ENCODE measurements around the gene PAPPA. TPM values are rescaled to one million over a fixed set of nuclear protein-coding genes. Genes with fewer than 3 reads are reported as not detected.

Gene PAPPA
- total and polyA plus RNA-seq, 2 of the 8 experiments (the other 6 are each of a cell fraction or from before 2014, with no cell fraction given) = 0.18 to 0.63 TPM

DNA sequence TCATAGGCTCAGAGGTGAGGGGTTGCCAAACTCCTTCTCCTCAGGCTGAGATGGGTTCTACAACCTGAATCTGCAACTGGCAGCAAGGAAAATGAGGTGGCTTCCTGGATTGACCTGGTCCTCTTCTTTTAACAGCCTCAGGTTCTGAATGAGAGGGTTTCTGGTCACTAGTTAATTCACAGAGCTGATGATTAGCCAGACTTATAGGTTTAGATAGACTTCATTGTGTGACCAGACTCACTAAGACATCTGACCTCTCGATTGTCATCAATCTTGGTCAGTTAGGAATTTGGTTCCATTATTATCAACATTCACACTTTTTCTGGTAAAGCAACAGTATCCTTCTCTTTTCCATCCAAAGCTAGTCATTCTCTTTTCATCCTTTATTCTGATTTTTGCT, 257.9 kb downstream of the PAPPA start:
- Histone ChIP-seq H2BK12ac (ENCODE audit: low read depth, low read length) (no peak overlapping the region), H3K23ac (ENCODE audit: insufficient read length) (no peak overlapping the region), H3K23me2 (ENCODE audit: low read depth, low read length) (no peaks in the 10 kb centered on the region), H3K27ac (ENCODE audit: low read depth, low read length) (no peak overlapping the region), H3K4ac (replicated peaks; ENCODE audit: insufficient read length, low read depth, low read length) (no peak overlapping the region), H4K91ac (replicated peaks; ENCODE audit: insufficient read length, low read length) (no peak overlapping the region), H3K36me3 (ENCODE audit: control insufficient read depth in 2 of 4, insufficient read depth in 4 of 4, low read length in 3 of 4) (no peaks in the 10 kb centered on the region), H3K79me2 (ENCODE audit: control insufficient read depth in 1 of 2, insufficient read depth in 2 of 2, low read length in 2 of 2) (no peaks in the 10 kb centered on the region), H3K14ac (ENCODE audit: insufficient read length) (no peak overlapping the region), H2BK5ac (ENCODE audit: low read depth, low read length) (no peak overlapping the region), H4K5ac (ENCODE audit: insufficient read length, low read depth, low read length) (no peak overlapping the region), H3K56ac (replicated peaks; ENCODE audit: insufficient read length, low read depth, low read length) (no peak overlapping the region), H2BK120ac (replicated peaks; ENCODE audit: low read depth, low read length) (no peak overlapping the region), H3K4me2 (ENCODE audit: insufficient read depth in 1 of 2, low read depth in 2 of 2, low read length in 2 of 2) (no peak overlapping the region), H4K8ac (ENCODE audit: extremely low read depth, insufficient read depth, low read length) (no peak overlapping the region), H3K79me1 (ENCODE audit: low read depth, low read length) (no peaks in the 10 kb centered on the region), H2BK15ac (ENCODE audit: low read length) (no peak overlapping the region), H3K4me1 (replicated peaks in 1 of 4; ENCODE audit: control insufficient read depth in 3 of 4, insufficient read depth in 4 of 4, low read length in 3 of 4) (no peaks in the 10 kb centered on the region), H2BK20ac (ENCODE audit: low read length) (no peak overlapping the region), H3K9me3 (ENCODE audit: insufficient read depth in 2 of 2, low read depth in 1 of 2, low read length in 1 of 2) (no peaks in the 10 kb centered on the region), H3K4me3 (ENCODE audit: extremely low read depth in 1 of 4, insufficient read depth in 2 of 4, low read depth in 3 of 4, low read length in 4 of 4) (no peak overlapping the region), H2AK5ac (ENCODE audit: low read depth, low read length) (no peak overlapping the region), H3K9ac (replicated peaks in 1 of 4; ENCODE audit: extremely low read depth in 1 of 4, low read depth in 3 of 4, low read length in 3 of 4) (no peak overlapping the region), H3K18ac (ENCODE audit: extremely low read depth, low read length) (no peak overlapping the region), H2AFZ (ENCODE audit: low read length) (no peak overlapping the region), H4K20me1 (replicated peaks in 1 of 2; ENCODE audit: control insufficient read depth in 1 of 2, insufficient read depth in 2 of 2, low read length in 2 of 2) (peaks cover 0 to 2% of the 10 kb centered on the region in 2 experiments), H3K27me3 (replicated peaks in 1 of 4; ENCODE audit: control insufficient read depth in 3 of 4, extremely low read depth in 1 of 4, insufficient read depth in 3 of 4, low read length in 3 of 4) (no peaks in the 10 kb centered on the region)
- ChIA-PET CTCF (ENCODE audit: partially characterized antibody) (interaction anchor here (1.0 to 1.4 kb wide), 3 partner anchors 10 to 84 kb away, joined by 3 read pairs; no protein-coding TSS in a partner anchor), POLR2A (ENCODE audit: partially characterized antibody) (interaction anchor here (1.0 kb wide), 1 partner anchor 16 kb away, joined by 3 read pairs; no protein-coding TSS in a partner anchor)
- WGBS, 2 experiments (ENCODE audit: extremely low coverage in 1 of 2, insufficient coverage in 1 of 2, insufficient read length in 1 of 2, insufficient replicate concordance in 2 of 2, low coverage in 1 of 2, low lambda C conversion rate in 2 of 2, missing lambda C conversion rate in 1 of 2) = 100% methylated on average over 1 of the region's 1 CpG; no CpG with 5 or more reads in 1 of the 2 experiments
- no peak for TF ChIP-seq SIX5 (IDR thresholded peaks at IDR 0.05; ENCODE audit: low read depth, low read length)
- no peak for DNase-seq (ENCODE audit: low read depth in 1 of 2, low spot score in 2 of 2)
- FAIRE-seq = no peak

Measured in H1 (cell line).